ENCODE results near the gene OXSR1. TPM values are rescaled to one million over a fixed set of nuclear protein-coding genes. Genes with fewer than 3 reads are reported as not detected.

The OXSR1 gene
- total RNA-seq, 1 donor from 2014 or later = 95.3 TPM

GRCh38 chr3:38136777-38137614 lies 28.3 kb upstream of the OXSR1 start, which contains the start of gene ACAA1:
Gene ACAA1, minus strand, starts transcription at chr3:38137127. Its CDS starts 92 bp downstream, at chr3:38137035.
- Histone ChIP-seq H3K4me3 (ENCODE audit: low read depth, low read length) (peak within 1 kb of the TSS; percentile 85), H3K36me3 (ENCODE audit: control insufficient read depth, insufficient read depth, low read length) (peaks cover 18% of the 10 kb centered on the region), H3K27me3 (ENCODE audit: control insufficient read depth, insufficient read depth, low read length) (no peaks in the 10 kb centered on the region)
- DNase-seq (ENCODE audit: low read depth) = peak; percentile 98
- no peak for FAIRE-seq
- no peak for TF ChIP-seq CTCF (IDR thresholded peaks at IDR 0.05; ENCODE audit: insufficient read depth, low read length, severe bottlenecking)

- TF ChIP-seq CTCF (IDR thresholded peaks at IDR 0.05; ENCODE audit: insufficient read depth, low read length, severe bottlenecking) = peak; percentile 33
- no peaks in the 10 kb centered on the region for H3K27me3 ChIP-seq (ENCODE audit: control insufficient read depth, insufficient read depth, low read length)
- no peak for FAIRE-seq
- peak overlapping the region; percentile 85 for H3K4me3 ChIP-seq (ENCODE audit: low read depth, low read length)
- peaks cover 16% of the 10 kb centered on the region for H3K36me3 ChIP-seq (ENCODE audit: control insufficient read depth, insufficient read depth, low read length)
- DNase-seq (ENCODE audit: low read depth) = no peak
These were observed 27.6 kb upstream of the OXSR1 start for GRCh38 chr3:38137615-38138348.

- Histone ChIP-seq H3K27me3 (ENCODE audit: control insufficient read depth, insufficient read depth, low read length) (no peaks in the 10 kb centered on the region), H3K4me3 (ENCODE audit: low read depth, low read length) (peak within 1 kb of the TSS; percentile 85), H3K36me3 (ENCODE audit: control insufficient read depth, insufficient read depth, low read length) (peaks cover 12% of the 10 kb centered on the region)
- FAIRE-seq = no peak
- DNase-seq (ENCODE audit: low read depth) = no peak
- peak; percentile 10 for TF ChIP-seq CTCF (IDR thresholded peaks at IDR 0.05; ENCODE audit: insufficient read depth, low read length, severe bottlenecking)
These were observed 26.8 kb upstream of the OXSR1 start, which contains the start of gene MYD88 for GRCh38 chr3:38138349-38139190. Gene MYD88, plus strand, starts transcription at chr3:38138661. Its CDS starts 40 bp downstream, at chr3:38138701.

GRCh38 chr3:38139191-38139590 lies 26.1 kb upstream of the OXSR1 start:
- no peak for TF ChIP-seq CTCF (IDR thresholded peaks at IDR 0.05; ENCODE audit: insufficient read depth, low read length, severe bottlenecking)
- Histone ChIP-seq H3K36me3 (ENCODE audit: control insufficient read depth, insufficient read depth, low read length) (peaks cover 12% of the 10 kb centered on the region), H3K4me3 (ENCODE audit: low read depth, low read length) (peak overlapping the region; percentile 85), H3K27me3 (ENCODE audit: control insufficient read depth, insufficient read depth, low read length) (no peaks in the 10 kb centered on the region)
- FAIRE-seq = no peak
- DNase-seq (ENCODE audit: low read depth) = no peak

GRCh38 chr3:38139652-38140051 lies 25.7 kb upstream of the OXSR1 start:
- Histone ChIP-seq H3K36me3 (ENCODE audit: control insufficient read depth, insufficient read depth, low read length) (peaks cover 12% of the 10 kb centered on the region), H3K27me3 (ENCODE audit: control insufficient read depth, insufficient read depth, low read length) (no peaks in the 10 kb centered on the region), H3K4me3 (ENCODE audit: low read depth, low read length) (peak overlapping the region; percentile 85)
- DNase-seq (ENCODE audit: low read depth) = no peak
- no peak for TF ChIP-seq CTCF (IDR thresholded peaks at IDR 0.05; ENCODE audit: insufficient read depth, low read length, severe bottlenecking)
- FAIRE-seq = no peak

All from bronchial epithelial cell (primary cell).